Esophagus muscularis mucosa (tissue), 4 donors: ENCODE data around the gene PARP8.

ENCODE experiments used
- CTCF ChIP-seq, 3 experiments: fragments of 200-600 bp in 2 of 3; fragments of 450-650 bp in 1 of 3; sonication (generic) in 2 of 3; IDR thresholded peaks; one replicate each; pipeline ENCODE4 v1.5.1; 2017 to 2019; ENCODE audit warnings: antibody characterized with exemption in 3 of 3, mild to moderate bottlenecking in 2 of 3, moderate library complexity in 1 of 3
- EP300 ChIP-seq: sonication (generic); formaldehyde crosslinking; IDR thresholded peaks from one replicate; pipeline ENCODE4 v1.6.1; 2017; ENCODE audit warnings: antibody characterized with exemption
- POLR2A ChIP-seq: fragments of 450-650 bp; IDR thresholded peaks from one replicate; pipeline ENCODE4 v1.6.1; 2017; ENCODE audit warnings: antibody characterized with exemption, moderate library complexity, mild to moderate bottlenecking, low read depth
- POLR2AphosphoS5 ChIP-seq, 2 donors: sonication (generic); formaldehyde crosslinking; IDR thresholded peaks; one replicate each; pipeline ENCODE4 v1.6.1; 2017; ENCODE audit warnings: antibody characterized with exemption in 2 of 2

GRCh38 chr5:50874306-50875001 lies 208.0 kb downstream of the PARP8 start:
- TF ChIP-seq POLR2AphosphoS5 (IDR thresholded peaks at IDR 0.05) (no peak), CTCF (IDR thresholded peaks at IDR 0.05) (no peak), EP300 (no peak), POLR2A (no peak)
